Activated naive CD4-positive, alpha-beta T cell treated with anti-CD3 and anti-CD28 coated beads, Interleukin-2, amount 10 ng/mL, durations not matched to agents 5 hours and 36 hours (primary cell): ENCODE data around the gene PAPSS2. TPM values are rescaled to one million over a fixed set of nuclear protein-coding genes. Genes with fewer than 3 reads are reported as not detected.

Experiments
- total RNA-seq, 2 experiments: library from RNA; stranded (reverse); gene quantifications; one replicate each; pipeline ENCODE4 v1.2.3, GENCODE V29; 2021

Gene PAPSS2
- total RNA-seq: under 1 TPM in 1 of 2 experiments, not detected in 1; 0.24 TPM

GRCh38 chr10:87659571-87660483 is at the start of gene PAPSS2:
Gene PAPSS2 (plus strand): TSS chr10:87659878. CDS start chr10:87659982, 104 bp downstream.

Other genes with a start within 250 kb of the PAPSS2 start
- 1 to 10 TPM; 7.8 to 8.6 TPM for gene MINPP1, start 155.0 kb upstream of the PAPSS2 start, total RNA-seq
- gene ATAD1, start 158.3 kb downstream of the PAPSS2 start, total RNA-seq: 10 to 100 TPM; 42.2 to 42.7 TPM
- under 1 TPM; 0.70 to 0.71 TPM for gene KLLN, start 203.7 kb downstream of the PAPSS2 start, total RNA-seq
- gene PTEN, start 203.7 kb downstream of the PAPSS2 start, total RNA-seq: 10 to 100 TPM; 75.5 to 83.1 TPM